ENCODE measurements around the gene CENPP. TPM values are rescaled to one million over a fixed set of nuclear protein-coding genes. Genes with fewer than 3 reads are reported as not detected.

The CENPP gene
- total RNA-seq, 1 donor: 2.2 TPM

DNA sequence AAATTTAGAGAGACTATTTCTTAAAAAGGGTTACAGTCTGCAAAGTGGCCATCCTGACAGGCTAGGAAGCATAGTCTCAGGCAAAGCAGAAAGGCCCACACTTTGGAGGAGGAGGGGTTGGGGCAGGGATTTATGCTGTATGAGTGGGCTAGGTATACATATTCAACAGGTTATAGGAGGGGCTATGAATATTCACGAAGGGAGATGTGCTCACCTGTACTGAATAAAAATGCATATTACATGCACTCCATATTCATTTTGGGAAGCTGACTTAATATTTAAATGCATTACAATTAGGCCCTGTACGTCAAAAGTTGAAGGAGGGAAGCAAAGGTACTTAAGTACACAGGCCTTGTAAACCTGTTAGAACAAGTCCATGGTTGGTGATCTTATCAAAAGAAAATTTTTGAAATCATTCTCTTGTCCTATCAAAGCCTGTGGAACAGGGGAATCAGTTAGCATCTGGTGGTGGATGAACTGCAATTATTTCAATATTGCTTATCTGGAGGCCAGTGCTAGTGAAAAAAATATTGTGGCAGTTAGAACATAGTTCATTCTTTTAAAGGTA, 1.6 kb downstream of the CENPP start:
- DNase-seq (ENCODE audit: low read depth): no peak
- no peak overlapping the region for H3K4me3 ChIP-seq (ENCODE audit: low read depth, low read length)
- TF ChIP-seq, protein P1, sequence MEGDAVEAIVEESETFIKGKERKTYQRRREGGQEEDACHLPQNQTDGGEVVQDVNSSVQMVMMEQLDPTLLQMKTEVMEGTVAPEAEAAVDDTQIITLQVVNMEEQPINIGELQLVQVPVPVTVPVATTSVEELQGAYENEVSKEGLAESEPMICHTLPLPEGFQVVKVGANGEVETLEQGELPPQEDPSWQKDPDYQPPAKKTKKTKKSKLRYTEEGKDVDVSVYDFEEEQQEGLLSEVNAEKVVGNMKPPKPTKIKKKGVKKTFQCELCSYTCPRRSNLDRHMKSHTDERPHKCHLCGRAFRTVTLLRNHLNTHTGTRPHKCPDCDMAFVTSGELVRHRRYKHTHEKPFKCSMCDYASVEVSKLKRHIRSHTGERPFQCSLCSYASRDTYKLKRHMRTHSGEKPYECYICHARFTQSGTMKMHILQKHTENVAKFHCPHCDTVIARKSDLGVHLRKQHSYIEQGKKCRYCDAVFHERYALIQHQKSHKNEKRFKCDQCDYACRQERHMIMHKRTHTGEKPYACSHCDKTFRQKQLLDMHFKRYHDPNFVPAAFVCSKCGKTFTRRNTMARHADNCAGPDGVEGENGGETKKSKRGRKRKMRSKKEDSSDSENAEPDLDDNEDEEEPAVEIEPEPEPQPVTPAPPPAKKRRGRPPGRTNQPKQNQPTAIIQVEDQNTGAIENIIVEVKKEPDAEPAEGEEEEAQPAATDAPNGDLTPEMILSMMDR (IDR thresholded peaks at IDR 0.05; ENCODE audit: insufficient read depth, low read depth, low read length): no peak

DNA sequence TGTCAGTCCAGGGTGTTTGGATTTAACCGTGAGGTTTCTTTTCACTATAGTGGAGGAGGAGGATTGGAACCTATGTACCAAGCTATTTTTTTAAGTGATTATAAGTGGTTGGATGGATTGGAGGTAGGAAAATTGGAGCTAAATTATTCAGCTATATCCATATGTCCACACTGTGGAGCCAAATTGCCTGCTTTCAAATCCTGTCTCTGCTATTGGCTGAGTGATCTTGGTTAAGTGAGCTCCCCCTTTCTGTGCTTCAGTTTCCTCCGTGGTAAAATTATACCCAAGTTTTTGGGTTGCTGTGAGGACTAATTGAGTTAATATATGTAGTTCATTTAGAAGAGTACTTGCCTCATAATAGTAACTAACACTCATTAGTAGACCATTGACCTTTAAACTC, 2.5 kb downstream of the CENPP start:
- peak; percentile 69 for DNase-seq (ENCODE audit: low read depth)
- no peak overlapping the region for H3K4me3 ChIP-seq (ENCODE audit: low read depth, low read length)
- TF ChIP-seq, protein P1 (IDR thresholded peaks at IDR 0.05; ENCODE audit: insufficient read depth, low read depth, low read length): peak; percentile 37

DNA sequence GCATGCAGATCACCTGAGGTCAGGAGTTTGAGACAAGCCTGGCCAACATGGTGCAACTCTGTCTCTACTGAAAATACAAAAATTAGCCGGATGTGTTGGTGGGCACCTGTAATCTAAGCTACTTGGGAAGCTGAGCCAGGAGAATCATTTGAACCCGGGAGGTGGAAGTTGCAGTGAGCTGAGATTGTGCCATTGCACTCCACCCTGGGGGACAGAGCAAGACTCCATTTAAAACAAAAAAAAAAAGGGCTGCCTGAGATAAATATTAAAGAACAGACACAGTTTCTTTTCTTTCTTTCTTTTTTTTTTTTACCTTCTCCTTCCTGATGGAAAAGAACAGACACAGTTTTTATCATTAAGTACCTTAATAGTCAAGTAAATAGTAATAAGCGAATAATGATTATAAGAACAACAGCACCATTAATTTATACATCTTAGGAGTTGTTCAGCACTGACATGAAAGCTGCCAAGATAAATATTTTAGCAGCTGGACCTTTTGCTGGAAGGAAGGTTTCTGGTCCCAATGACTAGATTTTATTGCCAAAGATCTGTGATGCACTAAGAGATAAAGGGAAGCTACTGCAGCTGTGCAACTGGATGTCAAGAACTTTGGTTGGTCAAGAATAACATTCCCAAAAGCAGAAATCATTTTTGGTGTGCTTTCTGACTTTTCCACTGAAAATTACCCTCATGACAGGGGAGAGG, 7.0 kb downstream of the CENPP start:
- no peak overlapping the region for H3K4me3 ChIP-seq (ENCODE audit: low read depth, low read length)
- peak; percentile 48 for DNase-seq (ENCODE audit: low read depth)
- TF ChIP-seq, protein P1 (IDR thresholded peaks at IDR 0.05; ENCODE audit: insufficient read depth, low read depth, low read length): no peak

DNA sequence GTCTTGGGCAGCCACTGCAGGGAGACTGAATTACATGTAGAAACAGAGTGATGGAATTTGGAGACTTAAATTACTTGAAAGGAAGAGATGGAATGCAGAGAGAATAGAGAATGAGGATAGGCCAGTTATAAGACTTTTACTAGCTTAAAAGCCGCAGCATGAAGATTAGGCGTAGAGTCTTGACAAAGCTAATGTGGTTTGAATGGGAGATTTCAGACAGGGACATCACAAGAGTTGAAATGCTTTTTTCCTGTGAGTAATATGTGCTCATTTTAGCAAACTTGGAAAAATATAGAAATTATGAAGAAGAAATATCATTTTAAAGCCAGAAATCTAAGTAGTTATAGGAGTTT, 7.5 kb downstream of the CENPP start:
- H3K4me3 ChIP-seq (ENCODE audit: low read depth, low read length): no peak overlapping the region
- TF ChIP-seq, protein P1 (IDR thresholded peaks at IDR 0.05; ENCODE audit: insufficient read depth, low read depth, low read length): no peak
- no peak for DNase-seq (ENCODE audit: low read depth)

DNA sequence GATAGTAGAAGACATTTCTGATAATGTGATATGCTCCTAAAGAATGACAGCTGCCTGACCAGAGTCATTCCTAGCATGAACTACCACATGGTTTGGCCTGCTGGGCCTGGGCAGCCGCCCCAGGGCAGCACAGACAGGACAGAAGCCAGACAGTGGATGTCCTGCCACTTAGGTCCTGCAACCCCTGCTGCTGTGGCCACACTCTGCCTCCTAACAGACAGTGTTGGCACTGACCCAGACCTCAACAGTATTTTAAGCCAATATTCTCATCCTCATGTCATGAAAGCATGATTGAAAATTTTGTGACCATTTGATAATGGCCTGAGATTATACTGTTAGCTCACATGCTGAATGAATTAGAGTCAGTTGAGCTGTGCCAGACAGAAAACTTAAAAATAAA, 15.8 kb downstream of the CENPP start:
- no peak overlapping the region for H3K4me3 ChIP-seq (ENCODE audit: low read depth, low read length)
- TF ChIP-seq, protein P1 (IDR thresholded peaks at IDR 0.05; ENCODE audit: insufficient read depth, low read depth, low read length): no peak
- DNase-seq (ENCODE audit: low read depth): no peak

DNA sequence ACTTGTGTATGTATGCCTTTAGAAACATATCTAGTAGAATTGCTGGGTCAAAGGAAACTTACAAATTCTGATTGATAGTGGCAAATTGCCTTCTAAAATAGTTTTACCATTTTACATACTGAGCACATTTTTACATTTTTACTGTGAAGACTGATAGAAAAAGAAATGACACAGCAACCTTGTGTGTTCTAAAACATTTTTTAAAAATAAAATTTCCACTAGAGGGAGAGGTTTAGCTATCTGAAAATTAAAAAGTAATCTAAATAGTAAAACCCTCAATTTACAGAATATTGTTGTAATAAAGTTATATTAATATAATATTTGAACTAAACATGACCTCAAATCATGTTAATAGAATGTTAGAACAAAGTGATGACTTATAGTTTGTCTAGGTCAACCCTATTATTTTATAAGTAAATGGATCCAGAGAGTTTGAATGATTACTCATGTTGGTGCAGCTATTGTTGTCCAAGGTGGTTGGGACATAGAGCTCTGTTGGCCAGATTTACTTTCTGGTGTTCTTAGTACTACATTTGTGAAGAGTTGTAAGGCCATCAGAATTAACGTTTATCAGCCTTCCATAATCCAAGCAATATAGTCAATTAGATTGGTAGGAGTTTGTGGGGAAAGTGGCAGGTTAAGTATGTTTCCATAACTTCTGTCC, 17.2 kb downstream of the CENPP start:
- TF ChIP-seq, protein P1 (IDR thresholded peaks at IDR 0.05; ENCODE audit: insufficient read depth, low read depth, low read length): peak; percentile 4
- no peak overlapping the region for H3K4me3 ChIP-seq (ENCODE audit: low read depth, low read length)

More for the DNA sequence above, 17.2 kb downstream of the CENPP start:
- no peak for DNase-seq (ENCODE audit: low read depth)

Measured in fibroblast of villous mesenchyme (primary cell).